ENCODE measurements around the gene RENBP. TPM values are rescaled to one million over a fixed set of nuclear protein-coding genes. Genes with fewer than 3 reads are reported as not detected.

The RENBP gene
- total RNA-seq, 4 donors from 2014 or later = 4.6 to 13.1 (median 7.2) TPM; not detected in 1

DNA sequence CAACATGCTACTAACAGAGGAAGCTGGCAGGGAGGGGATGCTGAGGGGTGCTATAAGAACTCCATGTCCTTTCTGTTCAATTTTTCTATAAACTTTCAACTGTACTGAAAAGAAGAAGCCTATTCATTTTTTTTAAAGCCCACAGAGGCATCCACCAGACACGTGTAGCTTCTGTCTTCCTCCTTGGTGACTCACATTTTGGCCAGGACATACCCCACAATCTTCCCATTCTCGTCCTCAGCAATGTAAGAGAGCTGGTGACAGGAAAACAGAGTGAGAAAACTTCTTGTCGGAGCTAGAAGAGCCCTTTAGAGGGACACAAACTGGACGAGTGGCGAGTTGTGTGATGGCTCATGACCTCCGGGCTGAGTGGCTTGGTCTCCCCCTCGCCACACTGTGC, 10.7 kb downstream of the RENBP start:
- Histone ChIP-seq H3K9me3 (no peaks in the 10 kb centered on the region), H3K27ac (peak overlapping the region in 3 of 4 donors; percentile 68 to 87 (median 73)), H3K27me3 (no peaks in the 10 kb centered on the region), H3K4me3 (peak overlapping the region in 3 of 4 donors; percentile 70 to 88 (median 80)), H3K4me1 (peaks cover 3 to 24% (median 15%) of the 10 kb centered on the region in 4 donors), H3K36me3 (no peaks in the 10 kb centered on the region)
- WGBS, 2 donors (ENCODE audit: low coverage in 1 of 2) = 33 to 43% methylated on average over 3 to 7 of the region's 7 CpGs
- in situ Hi-C loops (cut with MboI; ENCODE audit: low pct_ligation_motif_present in 1 of 4, low pct_unique_long_range_greater_than_20kb in 1 of 4, low sequenced_read_pairs in 3 of 4) = loop anchor here in 1 of 4 donors (25.0 kb wide), 2 partner anchors 146 to 971 kb away; partner anchors contain the start of genes IDH3G, SRPK3 and SSR4
- intact Hi-C loops (cut with DNase I; ENCODE audit: low total_unique reads) = no loop called here
- no peak for DNase-seq
- TF ChIP-seq POLR2A (IDR thresholded peaks at IDR 0.05) = no peak
- TF ChIP-seq EP300 (IDR thresholded peaks at IDR 0.05; ENCODE audit: low read depth) = no peak
- no peak for TF ChIP-seq POLR2AphosphoS5 (IDR thresholded peaks at IDR 0.05)
- TF ChIP-seq, protein P1, sequence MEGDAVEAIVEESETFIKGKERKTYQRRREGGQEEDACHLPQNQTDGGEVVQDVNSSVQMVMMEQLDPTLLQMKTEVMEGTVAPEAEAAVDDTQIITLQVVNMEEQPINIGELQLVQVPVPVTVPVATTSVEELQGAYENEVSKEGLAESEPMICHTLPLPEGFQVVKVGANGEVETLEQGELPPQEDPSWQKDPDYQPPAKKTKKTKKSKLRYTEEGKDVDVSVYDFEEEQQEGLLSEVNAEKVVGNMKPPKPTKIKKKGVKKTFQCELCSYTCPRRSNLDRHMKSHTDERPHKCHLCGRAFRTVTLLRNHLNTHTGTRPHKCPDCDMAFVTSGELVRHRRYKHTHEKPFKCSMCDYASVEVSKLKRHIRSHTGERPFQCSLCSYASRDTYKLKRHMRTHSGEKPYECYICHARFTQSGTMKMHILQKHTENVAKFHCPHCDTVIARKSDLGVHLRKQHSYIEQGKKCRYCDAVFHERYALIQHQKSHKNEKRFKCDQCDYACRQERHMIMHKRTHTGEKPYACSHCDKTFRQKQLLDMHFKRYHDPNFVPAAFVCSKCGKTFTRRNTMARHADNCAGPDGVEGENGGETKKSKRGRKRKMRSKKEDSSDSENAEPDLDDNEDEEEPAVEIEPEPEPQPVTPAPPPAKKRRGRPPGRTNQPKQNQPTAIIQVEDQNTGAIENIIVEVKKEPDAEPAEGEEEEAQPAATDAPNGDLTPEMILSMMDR (IDR thresholded peaks at IDR 0.05) = no peak

DNA sequence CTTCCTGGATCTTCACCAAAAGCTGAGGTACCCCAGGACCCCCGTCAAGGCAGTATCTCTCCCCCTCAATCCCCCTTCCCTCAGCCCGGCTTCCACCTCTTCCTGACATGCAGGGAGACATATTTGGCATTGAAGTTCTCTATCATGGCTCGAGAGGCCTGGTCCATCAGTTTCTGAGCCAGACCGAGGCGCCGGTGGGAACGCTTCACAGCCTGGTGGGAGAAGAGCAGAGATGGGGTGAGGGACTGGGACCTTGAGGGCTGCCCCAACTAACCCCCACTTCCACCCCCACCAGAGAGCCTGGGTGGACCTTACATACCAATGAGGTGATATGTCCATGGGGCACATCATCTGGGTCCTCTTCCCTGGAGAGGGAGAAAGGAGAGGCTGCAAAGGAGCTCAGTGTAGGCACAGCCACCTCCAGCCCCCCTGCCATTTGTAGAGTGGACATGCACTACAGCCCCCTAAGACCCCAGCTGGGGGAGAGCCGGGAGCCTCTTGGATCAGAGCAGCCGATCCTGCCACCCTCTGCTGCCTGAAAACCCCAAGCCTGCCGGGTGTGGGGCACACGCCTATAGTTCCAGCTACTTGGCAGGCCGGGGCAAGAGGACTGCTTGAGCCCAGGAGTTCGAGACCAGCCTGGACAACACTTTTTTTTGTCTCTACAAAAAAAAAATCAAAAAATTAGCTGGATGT, 12.1 kb downstream of the RENBP start:
- DNase-seq = no peak
- TF ChIP-seq, protein P1 (IDR thresholded peaks at IDR 0.05) = no peak
- TF ChIP-seq POLR2AphosphoS5 (IDR thresholded peaks at IDR 0.05) = no peak
- TF ChIP-seq POLR2A (IDR thresholded peaks at IDR 0.05) = no peak
- no peak for TF ChIP-seq EP300 (IDR thresholded peaks at IDR 0.05; ENCODE audit: low read depth)
- Histone ChIP-seq H3K4me1 (peaks cover 4 to 26% (median 19%) of the 10 kb centered on the region in 4 donors), H3K9me3 (no peaks in the 10 kb centered on the region), H3K36me3 (no peaks in the 10 kb centered on the region), H3K4me3 (no peak overlapping the region), H3K27ac (no peak overlapping the region), H3K27me3 (no peaks in the 10 kb centered on the region)
- in situ Hi-C loops (cut with MboI; ENCODE audit: low pct_ligation_motif_present in 1 of 4, low pct_unique_long_range_greater_than_20kb in 1 of 4, low sequenced_read_pairs in 3 of 4) = loop anchor here in 1 of 4 donors (25.0 kb wide), 2 partner anchors 145 to 970 kb away; partner anchors contain the start of genes IDH3G, SRPK3 and SSR4
- 90% methylated on average over 13 of the region's 13 CpGs; no CpG with 5 or more reads in 1 of the 2 donors for WGBS, 2 donors (ENCODE audit: low coverage in 1 of 2)
- intact Hi-C loops (cut with DNase I; ENCODE audit: low total_unique reads) = no loop called here

DNA sequence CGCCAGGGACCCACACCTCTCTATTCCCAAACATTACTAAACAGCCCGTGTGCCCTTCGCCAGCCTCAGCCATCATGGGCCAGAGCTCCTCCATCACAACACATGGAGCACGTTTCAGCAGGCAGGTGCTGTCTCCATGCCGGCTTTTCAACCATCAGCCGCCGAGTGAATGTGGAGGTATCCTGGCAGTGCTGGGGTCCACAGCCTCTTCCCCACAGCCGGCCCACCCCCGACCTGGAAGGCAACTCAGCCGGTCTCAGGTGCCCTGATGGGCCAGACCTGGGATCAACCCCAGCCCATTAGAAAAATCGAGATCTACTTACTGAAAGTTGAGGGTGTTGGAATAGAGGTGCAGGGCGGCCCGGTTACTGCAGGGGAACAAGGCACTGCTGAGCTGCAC, 12.7 kb downstream of the RENBP start:
- in situ Hi-C loops (cut with MboI; ENCODE audit: low pct_ligation_motif_present in 1 of 4, low pct_unique_long_range_greater_than_20kb in 1 of 4, low sequenced_read_pairs in 3 of 4) (loop anchor here in 1 of 4 donors (25.0 kb wide), 2 partner anchors 144 to 969 kb away; partner anchors contain the start of genes IDH3G, SRPK3 and SSR4), intact Hi-C loops (cut with DNase I; ENCODE audit: low total_unique reads) (no loop called here)
- WGBS, 2 donors (ENCODE audit: low coverage in 1 of 2) = 89% methylated on average over 13 of the region's 13 CpGs; no CpG with 5 or more reads in 1 of the 2 donors
- no peak overlapping the region for H3K4me3 ChIP-seq
- H3K27me3 ChIP-seq = no peaks in the 10 kb centered on the region
- H3K9me3 ChIP-seq = no peaks in the 10 kb centered on the region
- TF ChIP-seq EP300 (IDR thresholded peaks at IDR 0.05; ENCODE audit: low read depth) (no peak), POLR2AphosphoS5 (IDR thresholded peaks at IDR 0.05) (no peak), POLR2A (IDR thresholded peaks at IDR 0.05) (no peak)
- TF ChIP-seq, protein P1 (IDR thresholded peaks at IDR 0.05) = no peak
- no peak for DNase-seq
- peaks cover 9 to 31% (median 22%) of the 10 kb centered on the region in 4 donors for H3K4me1 ChIP-seq
- no peaks in the 10 kb centered on the region for H3K36me3 ChIP-seq
- H3K27ac ChIP-seq = no peak overlapping the region

DNA sequence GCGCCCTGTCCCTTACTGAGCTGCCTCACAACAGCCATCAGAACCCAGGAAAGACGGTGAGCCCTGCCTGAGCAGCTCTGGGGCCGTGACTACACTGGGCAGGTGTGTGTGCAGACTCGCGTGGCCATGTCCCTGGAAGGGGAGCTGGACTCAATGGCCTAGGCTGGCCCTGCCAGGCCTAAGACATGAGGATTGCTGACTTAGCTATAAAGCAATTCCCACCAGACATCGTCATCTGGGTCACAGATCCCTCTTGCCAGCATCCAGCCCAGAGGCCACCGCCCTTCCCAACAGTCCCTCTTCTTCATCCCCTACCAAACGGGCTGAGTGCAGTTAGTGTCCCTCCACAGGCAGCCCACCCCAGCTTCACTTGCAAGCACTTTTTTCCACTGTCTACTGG, 13.3 kb downstream of the RENBP start:
- Histone ChIP-seq H3K4me1 (peaks cover 9 to 36% (median 25%) of the 10 kb centered on the region in 4 donors), H3K27ac (no peak overlapping the region), H3K36me3 (no peaks in the 10 kb centered on the region), H3K9me3 (no peaks in the 10 kb centered on the region), H3K4me3 (no peak overlapping the region), H3K27me3 (no peaks in the 10 kb centered on the region)
- WGBS, 2 donors (ENCODE audit: low coverage in 1 of 2) = 88% methylated on average over 8 of the region's 8 CpGs; no CpG with 5 or more reads in 1 of the 2 donors
- in situ Hi-C loops (cut with MboI; ENCODE audit: low pct_ligation_motif_present in 1 of 4, low pct_unique_long_range_greater_than_20kb in 1 of 4, low sequenced_read_pairs in 3 of 4) (loop anchor here in 1 of 4 donors (25.0 kb wide), 2 partner anchors 144 to 969 kb away; partner anchors contain the start of genes IDH3G, SRPK3 and SSR4), intact Hi-C loops (cut with DNase I; ENCODE audit: low total_unique reads) (no loop called here)
- TF ChIP-seq, protein P1 (IDR thresholded peaks at IDR 0.05) = no peak
- no peak for TF ChIP-seq POLR2AphosphoS5 (IDR thresholded peaks at IDR 0.05)
- TF ChIP-seq EP300 (IDR thresholded peaks at IDR 0.05; ENCODE audit: low read depth) = no peak
- no peak for TF ChIP-seq POLR2A (IDR thresholded peaks at IDR 0.05)
- DNase-seq = no peak
